Kidney tubule cell (primary cell): ENCODE data around the gene TUG1.

ENCODE experiments used
- DNase-seq: peaks from one replicate; pipeline ENCODE4 v3.0.0-alpha.2; 2018; ENCODE audit warnings: low spot score

Gene TUG1

GRCh38 chr22:30968924-30969531, at the start of gene TUG1:
TUG1 (plus strand) TSS chr22:30969265.
- peak; percentile 98 for DNase-seq

GRCh38 chr22:30919973-30920372, 49.1 kb upstream of the TUG1 start:
- no peak for DNase-seq

- peak; percentile 62 for DNase-seq
Measured at GRCh38 chr22:30920407-30920806, 48.7 kb upstream of the TUG1 start.

- DNase-seq: no peak
Measured at GRCh38 chr22:30921108-30921507, 48.0 kb upstream of the TUG1 start.

- DNase-seq: peak; percentile 55
Measured at GRCh38 chr22:30922151-30922611, 46.9 kb upstream of the TUG1 start.

- no peak for DNase-seq
Measured at GRCh38 chr22:30923168-30923900, 45.7 kb upstream of the TUG1 start.

- DNase-seq: no peak
Measured at GRCh38 chr22:30925667-30926066, 43.4 kb upstream of the TUG1 start.

GRCh38 chr22:30926706-30927105, 42.4 kb upstream of the TUG1 start:
- no peak for DNase-seq

GRCh38 chr22:30927806-30928205, 41.3 kb upstream of the TUG1 start:
- no peak for DNase-seq

- DNase-seq: no peak
Measured at GRCh38 chr22:30928401-30928800, 40.7 kb upstream of the TUG1 start.

GRCh38 chr22:30930228-30930627, 38.8 kb upstream of the TUG1 start:
- no peak for DNase-seq

GRCh38 chr22:30931541-30932300, 37.3 kb upstream of the TUG1 start:
- no peak for DNase-seq

GRCh38 chr22:30932661-30933060, 36.4 kb upstream of the TUG1 start:
- no peak for DNase-seq

GRCh38 chr22:30933457-30933856, 35.6 kb upstream of the TUG1 start:
- DNase-seq: no peak

GRCh38 chr22:30934053-30934452, 35.0 kb upstream of the TUG1 start:
- no peak for DNase-seq

GRCh38 chr22:30940685-30941362, 28.2 kb upstream of the TUG1 start:
- DNase-seq: no peak

- no peak for DNase-seq
Measured at GRCh38 chr22:30941363-30941740, 27.7 kb upstream of the TUG1 start.

- DNase-seq: no peak
Measured at GRCh38 chr22:30943368-30943767, 25.7 kb upstream of the TUG1 start.

- DNase-seq: no peak
Measured at GRCh38 chr22:30944986-30945385, 24.1 kb upstream of the TUG1 start.

- peak; percentile 86 for DNase-seq
Measured at GRCh38 chr22:30945653-30946052, 23.4 kb upstream of the TUG1 start.

GRCh38 chr22:30946354-30946753, 22.7 kb upstream of the TUG1 start:
- no peak for DNase-seq

- DNase-seq: no peak
Measured at GRCh38 chr22:30947173-30947815, 21.8 kb upstream of the TUG1 start.
